Stimulated activated CD8-positive, alpha-beta memory T cell treated with anti-CD3 and anti-CD28 coated beads, Interleukin-4, amount 100 ng/mL, for 24 hours (primary cell): Measurements from ENCODE around the gene QSOX1.
"Not testable (repeated sequence)": the region's sequence is repeated elsewhere in the genome, so short reads cannot be mapped to it uniquely, and the experiment has no call there.

Experiments
- DNase-seq: peaks from one replicate; pipeline ENCODE4 v3.0.0-alpha.2; 2020; ENCODE audit warnings: low read depth

QSOX1 gene

GRCh38 chr1:180190091-180190490, 35.4 kb downstream of the QSOX1 start:
- no peak for DNase-seq

GRCh38 chr1:180192172-180192571, 37.5 kb downstream of the QSOX1 start:
- no peak for DNase-seq

GRCh38 chr1:180193141-180194047, 38.7 kb downstream of the QSOX1 start:
- no peak for DNase-seq

GRCh38 chr1:180194048-180194425, 39.4 kb downstream of the QSOX1 start:
- DNase-seq: no peak

- no peak for DNase-seq
Measured at GRCh38 chr1:180194546-180195207, 40.0 kb downstream of the QSOX1 start.

- DNase-seq: no peak
Measured at GRCh38 chr1:180195401-180195800, 40.7 kb downstream of the QSOX1 start.

- no peak for DNase-seq
Measured at GRCh38 chr1:180195916-180196315, 41.2 kb downstream of the QSOX1 start.

- no peak for DNase-seq
Measured at GRCh38 chr1:180196436-180197003, 41.9 kb downstream of the QSOX1 start.

- DNase-seq: no peak
Measured at GRCh38 chr1:180197231-180197630, 42.6 kb downstream of the QSOX1 start.

GRCh38 chr1:180198196-180198595, 43.5 kb downstream of the QSOX1 start:
- DNase-seq: no peak

GRCh38 chr1:180198611-180199010, 43.9 kb downstream of the QSOX1 start:
- no peak for DNase-seq

- DNase-seq: no peak
Measured at GRCh38 chr1:180199018-180199417, 44.3 kb downstream of the QSOX1 start.

- no peak for DNase-seq
Measured at GRCh38 chr1:180201451-180202200, 47.0 kb downstream of the QSOX1 start.

- DNase-seq: not testable (repeated sequence)
Measured at GRCh38 chr1:180202588-180202987, 47.9 kb downstream of the QSOX1 start.

- DNase-seq: no peak
Measured at GRCh38 chr1:180204231-180204630, 49.6 kb downstream of the QSOX1 start.

- no peak for DNase-seq
Measured at GRCh38 chr1:180206581-180206980, 51.9 kb downstream of the QSOX1 start.

- DNase-seq: no peak
Measured at GRCh38 chr1:180208264-180208663, 53.6 kb downstream of the QSOX1 start.

GRCh38 chr1:180210008-180210620, 55.4 kb downstream of the QSOX1 start:
- no peak for DNase-seq

- DNase-seq: no peak
Measured at GRCh38 chr1:180211156-180211859, 56.6 kb downstream of the QSOX1 start.

GRCh38 chr1:180211860-180212229, 57.2 kb downstream of the QSOX1 start:
- DNase-seq: no peak
